ENCODE results near the gene GABRG3. TPM values are rescaled to one million over a fixed set of nuclear protein-coding genes. Genes with fewer than 3 reads are reported as not detected.

The GABRG3 gene
- total and polyA plus RNA-seq, 2 experiments from 2014 or later: 0.15 to 0.43 TPM

GRCh38 chr15:27527490-27528067 is 556.6 kb downstream of the GABRG3 start:
- H3K9me2 ChIP-seq (replicated peaks; ENCODE audit: insufficient read depth): no peaks in the 10 kb centered on the region
- no peaks in the 10 kb centered on the region for H3K27me3 ChIP-seq
- 89% methylated on average over 18 of the region's 18 CpGs for WGBS (ENCODE audit: low lambda C conversion rate, missing lambda C conversion rate)
- H3K4me3 ChIP-seq: no peak overlapping the region
- TF ChIP-seq, protein P1, sequence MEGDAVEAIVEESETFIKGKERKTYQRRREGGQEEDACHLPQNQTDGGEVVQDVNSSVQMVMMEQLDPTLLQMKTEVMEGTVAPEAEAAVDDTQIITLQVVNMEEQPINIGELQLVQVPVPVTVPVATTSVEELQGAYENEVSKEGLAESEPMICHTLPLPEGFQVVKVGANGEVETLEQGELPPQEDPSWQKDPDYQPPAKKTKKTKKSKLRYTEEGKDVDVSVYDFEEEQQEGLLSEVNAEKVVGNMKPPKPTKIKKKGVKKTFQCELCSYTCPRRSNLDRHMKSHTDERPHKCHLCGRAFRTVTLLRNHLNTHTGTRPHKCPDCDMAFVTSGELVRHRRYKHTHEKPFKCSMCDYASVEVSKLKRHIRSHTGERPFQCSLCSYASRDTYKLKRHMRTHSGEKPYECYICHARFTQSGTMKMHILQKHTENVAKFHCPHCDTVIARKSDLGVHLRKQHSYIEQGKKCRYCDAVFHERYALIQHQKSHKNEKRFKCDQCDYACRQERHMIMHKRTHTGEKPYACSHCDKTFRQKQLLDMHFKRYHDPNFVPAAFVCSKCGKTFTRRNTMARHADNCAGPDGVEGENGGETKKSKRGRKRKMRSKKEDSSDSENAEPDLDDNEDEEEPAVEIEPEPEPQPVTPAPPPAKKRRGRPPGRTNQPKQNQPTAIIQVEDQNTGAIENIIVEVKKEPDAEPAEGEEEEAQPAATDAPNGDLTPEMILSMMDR (IDR thresholded peaks at IDR 0.05; ENCODE audit: poor library complexity): no peak
- no peak for TF ChIP-seq EZH2 (IDR thresholded peaks at IDR 0.05; ENCODE audit: borderline replicate concordance)
- TF ChIP-seq EZH2phosphoT487 (IDR thresholded peaks at IDR 0.05; ENCODE audit: low read depth, severe bottlenecking, unreplicated experiment): no peak
- H3K79me2 ChIP-seq: no peaks in the 10 kb centered on the region
- H3K4me2 ChIP-seq: no peak overlapping the region
- H3K9me3 ChIP-seq (ENCODE audit: low read depth): no peaks in the 10 kb centered on the region
- no peaks in the 10 kb centered on the region for H4K20me1 ChIP-seq (ENCODE audit: insufficient read depth, poor library complexity, severe bottlenecking)
- no peaks in the 10 kb centered on the region for H3K4me1 ChIP-seq (ENCODE audit: insufficient read depth)
- no peaks in the 10 kb centered on the region for H3K36me3 ChIP-seq (replicated peaks; ENCODE audit: insufficient read depth, low read depth)
- no peak overlapping the region for H3K27ac ChIP-seq
- no peak overlapping the region for H2AFZ ChIP-seq
- no peak for DNase-seq (ENCODE audit: low spot score)

DNA sequence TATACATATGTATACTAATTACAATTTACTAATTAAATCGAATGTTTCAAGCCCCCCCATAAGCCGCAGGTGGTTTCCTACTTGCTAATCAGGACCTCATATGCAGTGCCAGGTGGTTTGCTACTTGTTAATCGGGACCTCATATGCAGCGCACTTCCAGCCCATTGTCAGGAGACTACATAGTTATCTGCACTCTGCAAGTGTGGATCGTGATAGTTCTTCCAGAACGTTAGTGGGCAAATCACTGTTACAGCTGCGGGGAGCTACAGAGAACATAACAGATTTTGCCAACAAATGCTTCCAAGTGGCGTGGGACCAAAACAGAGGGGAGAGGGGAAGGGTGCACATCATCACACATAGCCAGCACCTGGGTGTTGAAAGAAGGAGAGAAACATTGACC is 558.4 kb downstream of the GABRG3 start:
- Histone ChIP-seq H3K27me3 (no peaks in the 10 kb centered on the region), H3K27ac (no peak overlapping the region), H3K36me3 (replicated peaks; ENCODE audit: insufficient read depth, low read depth) (no peaks in the 10 kb centered on the region), H2AFZ (no peak overlapping the region), H3K4me3 (no peak overlapping the region), H4K20me1 (ENCODE audit: insufficient read depth, poor library complexity, severe bottlenecking) (no peaks in the 10 kb centered on the region), H3K9me2 (replicated peaks; ENCODE audit: insufficient read depth) (no peaks in the 10 kb centered on the region), H3K4me1 (ENCODE audit: insufficient read depth) (no peaks in the 10 kb centered on the region), H3K79me2 (no peaks in the 10 kb centered on the region), H3K4me2 (no peak overlapping the region), H3K9me3 (ENCODE audit: low read depth) (no peaks in the 10 kb centered on the region)
- no peak for TF ChIP-seq EZH2phosphoT487 (IDR thresholded peaks at IDR 0.05; ENCODE audit: low read depth, severe bottlenecking, unreplicated experiment)
- TF ChIP-seq, protein P1 (IDR thresholded peaks at IDR 0.05; ENCODE audit: poor library complexity): no peak
- TF ChIP-seq EZH2 (IDR thresholded peaks at IDR 0.05; ENCODE audit: borderline replicate concordance): no peak
- DNase-seq (ENCODE audit: low spot score): no peak
- WGBS (ENCODE audit: low lambda C conversion rate, missing lambda C conversion rate): 90% methylated on average over 8 of the region's 8 CpGs

DNA sequence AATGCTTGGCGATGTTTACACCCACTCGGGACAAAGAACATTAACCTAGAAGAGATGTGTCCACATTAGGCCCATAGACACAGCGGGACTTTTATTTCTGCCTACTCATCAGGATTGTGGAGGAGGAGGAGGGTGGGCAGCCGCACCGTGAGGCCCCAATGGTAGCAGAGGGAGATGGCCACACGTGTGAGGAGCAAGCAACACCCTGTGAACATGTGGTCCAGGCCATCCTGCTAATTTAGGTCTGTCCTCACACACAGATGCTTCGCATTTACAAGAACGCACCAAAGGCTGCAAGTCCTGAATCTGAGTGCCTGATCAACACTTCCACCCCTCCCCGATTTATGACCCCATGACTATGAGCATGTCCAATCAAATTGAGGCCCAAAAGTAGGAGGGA is 560.0 kb downstream of the GABRG3 start:
- Histone ChIP-seq H3K4me2 (no peak overlapping the region), H3K4me1 (ENCODE audit: insufficient read depth) (no peaks in the 10 kb centered on the region), H3K36me3 (replicated peaks; ENCODE audit: insufficient read depth, low read depth) (no peaks in the 10 kb centered on the region), H3K27me3 (no peaks in the 10 kb centered on the region), H2AFZ (no peak overlapping the region), H3K79me2 (no peaks in the 10 kb centered on the region), H4K20me1 (ENCODE audit: insufficient read depth, poor library complexity, severe bottlenecking) (no peaks in the 10 kb centered on the region), H3K4me3 (no peak overlapping the region), H3K9me3 (ENCODE audit: low read depth) (no peaks in the 10 kb centered on the region), H3K27ac (no peak overlapping the region), H3K9me2 (replicated peaks; ENCODE audit: insufficient read depth) (no peaks in the 10 kb centered on the region)
- DNase-seq (ENCODE audit: low spot score): no peak
- WGBS (ENCODE audit: low lambda C conversion rate, missing lambda C conversion rate): 91% methylated on average over 9 of the region's 9 CpGs
- TF ChIP-seq, protein P1 (IDR thresholded peaks at IDR 0.05; ENCODE audit: poor library complexity): no peak

- no peak overlapping the region for H3K4me2 ChIP-seq
These were observed 561.4 kb downstream of the GABRG3 start for GRCh38 chr15:27532358-27532757.

More at GRCh38 chr15:27532358-27532757, 561.4 kb downstream of the GABRG3 start:
- TF ChIP-seq, protein P1 (IDR thresholded peaks at IDR 0.05; ENCODE audit: poor library complexity): no peak
- TF ChIP-seq EZH2phosphoT487 (IDR thresholded peaks at IDR 0.05; ENCODE audit: low read depth, severe bottlenecking, unreplicated experiment) (no peak), EZH2 (IDR thresholded peaks at IDR 0.05; ENCODE audit: borderline replicate concordance) (no peak)
- no peak overlapping the region for H3K4me3 ChIP-seq
- no peaks in the 10 kb centered on the region for H3K9me3 ChIP-seq (ENCODE audit: low read depth)
- H4K20me1 ChIP-seq (ENCODE audit: insufficient read depth, poor library complexity, severe bottlenecking): no peaks in the 10 kb centered on the region
- H2AFZ ChIP-seq: no peak overlapping the region
- H3K36me3 ChIP-seq (replicated peaks; ENCODE audit: insufficient read depth, low read depth): no peaks in the 10 kb centered on the region
- WGBS (ENCODE audit: low lambda C conversion rate, missing lambda C conversion rate): 92% methylated on average over 3 of the region's 3 CpGs
- H3K4me1 ChIP-seq (ENCODE audit: insufficient read depth): no peaks in the 10 kb centered on the region
- H3K79me2 ChIP-seq: no peaks in the 10 kb centered on the region
- no peaks in the 10 kb centered on the region for H3K9me2 ChIP-seq (replicated peaks; ENCODE audit: insufficient read depth)
- H3K27ac ChIP-seq: no peak overlapping the region
- DNase-seq (ENCODE audit: low spot score): no peak
- H3K27me3 ChIP-seq: no peaks in the 10 kb centered on the region
